Hepatocyte (in vitro differentiated cells): ENCODE results near the gene RELB. TPM values are rescaled to one million over a fixed set of nuclear protein-coding genes. Genes with fewer than 3 reads are reported as not detected.

Experiments
- DNase-seq: peaks from one replicate; pipeline ENCODE4 v3.0.0-alpha.2; 2016; ENCODE audit warnings: low spot score
- H2AFZ ChIP-seq: fragments of 200-600 bp; sonication (generic); 2 replicates; pipeline ENCODE4 v1.6.0; 2016; ENCODE audit warnings: antibody characterized with exemption, mild to moderate bottlenecking
- H3K27ac ChIP-seq: fragments of 200-600 bp; sonication (generic); 2 replicates; pipeline ENCODE4 v1.5.1; 2016; ENCODE audit warnings: mild to moderate bottlenecking
- H3K27me3 ChIP-seq: fragments of 200-600 bp; sonication (generic); 2 replicates; pipeline ENCODE4 v1.6.1; 2016
- H3K36me3 ChIP-seq: fragments of 200-600 bp; sonication (generic); replicated peaks from 2 replicates; pipeline ENCODE4 v1.5.1; 2016; ENCODE audit warnings: low read depth; ENCODE audit not compliant: insufficient read depth
- H3K4me1 ChIP-seq: fragments of 200-600 bp; sonication (generic); 2 replicates; pipeline ENCODE4 v1.5.1; 2016; ENCODE audit warnings: mild to moderate bottlenecking, moderate library complexity; ENCODE audit not compliant: insufficient read depth
- H3K4me2 ChIP-seq: fragments of 200-600 bp; sonication (generic); 2 replicates; pipeline ENCODE4 v1.6.0; 2016
- H3K4me3 ChIP-seq: fragments of 200-600 bp; sonication (generic); 2 replicates; pipeline ENCODE4 v1.5.1; 2016; ENCODE audit warnings: mild to moderate bottlenecking
- H3K79me2 ChIP-seq: fragments of 200-600 bp; sonication (generic); 2 replicates; pipeline ENCODE4 v1.6.0; 2017; ENCODE audit warnings: mild to moderate bottlenecking
- H3K9me2 ChIP-seq: fragments of 200-600 bp; sonication (generic); replicated peaks from 2 replicates; pipeline ENCODE4 v1.6.0; 2017; ENCODE audit warnings: mild to moderate bottlenecking; ENCODE audit not compliant: insufficient read depth
- H3K9me3 ChIP-seq: fragments of 200-600 bp; sonication (generic); 2 replicates; pipeline ENCODE4 v1.5.1; 2016; ENCODE audit warnings: low read depth, mild to moderate bottlenecking
- H4K20me1 ChIP-seq: fragments of 200-600 bp; sonication (generic); 2 replicates; pipeline ENCODE4 v1.6.0; 2016; ENCODE audit warnings: mild to moderate bottlenecking; ENCODE audit not compliant: insufficient read depth, poor library complexity, severe bottlenecking
- CTCF ChIP-seq: fragments of 200-600 bp; sonication (generic); IDR thresholded peaks from 2 replicates; pipeline ENCODE4 v1.5.1; 2016; ENCODE audit warnings: antibody characterized with exemption, mild to moderate bottlenecking; ENCODE audit not compliant: poor library complexity
- EZH2 ChIP-seq: fragments of 200-600 bp; sonication (generic); IDR thresholded peaks from 2 replicates; pipeline ENCODE4 v1.6.1; 2016; ENCODE audit warnings: antibody characterized with exemption, mild to moderate bottlenecking, borderline replicate concordance
- EZH2phosphoT487 ChIP-seq: fragments of 200-600 bp; sonication (generic); IDR thresholded peaks from one replicate; pipeline ENCODE4 v1.6.1; 2018; ENCODE audit warnings: antibody characterized with exemption, mild to moderate bottlenecking, low read depth, moderate library complexity; ENCODE audit not compliant: unreplicated experiment, severe bottlenecking
- WGBS: methylation state at CpG from one replicate; pipeline ENCODE4 v1.1.6; 2016; ENCODE audit warnings: low lambda C conversion rate; ENCODE audit errors: missing lambda C conversion rate; 5-methylcytosine and 5-hydroxymethylcytosine counted together
- polyA plus RNA-seq: library from polyadenylated mRNA; unstranded; fragments of >200 nt; fragmentation: Nextera tagmentation; extraction: Ambion mirVana; gene quantifications from 2 replicates; pipeline ENCODE4 v1.2.1, GENCODE V29; 2016
- total RNA-seq: library from RNA; depleted of rRNA; stranded (reverse); fragments of >200 nt; gene quantifications from 2 replicates; pipeline ENCODE4 v1.2.3, GENCODE V29; 2014

RELB gene
- total and polyA plus RNA-seq, 2 experiments from 2014 or later: 6.3 to 9.1 TPM

GRCh38 chr19:45058622-45059159, 57.4 kb downstream of the RELB start:
- Histone ChIP-seq H3K4me1 (no peaks in the 10 kb centered on the region), H2AFZ (no peak overlapping the region), H3K79me2 (peaks cover 8% of the 10 kb centered on the region), H4K20me1 (no peaks in the 10 kb centered on the region), H3K36me3 (no peaks in the 10 kb centered on the region), H3K9me2 (no peaks in the 10 kb centered on the region), H3K4me2 (no peak overlapping the region), H3K9me3 (no peaks in the 10 kb centered on the region), H3K4me3 (no peak overlapping the region), H3K27me3 (no peaks in the 10 kb centered on the region), H3K27ac (no peak overlapping the region)
- no peak for TF ChIP-seq EZH2
- no peak for TF ChIP-seq CTCF
- TF ChIP-seq EZH2phosphoT487: no peak
- no peak for DNase-seq
- 93% methylated on average over 13 of the region's 14 CpGs for WGBS

- 72% methylated on average over 16 of the region's 16 CpGs for WGBS
- Histone ChIP-seq H3K27me3 (no peaks in the 10 kb centered on the region), H3K4me2 (no peak overlapping the region), H3K9me2 (no peaks in the 10 kb centered on the region), H3K27ac (no peak overlapping the region), H4K20me1 (no peaks in the 10 kb centered on the region), H3K79me2 (peaks cover 2% of the 10 kb centered on the region), H3K4me1 (no peaks in the 10 kb centered on the region), H3K4me3 (no peak overlapping the region), H3K36me3 (no peaks in the 10 kb centered on the region), H3K9me3 (no peaks in the 10 kb centered on the region), H2AFZ (no peak overlapping the region)
- TF ChIP-seq CTCF (peak; percentile 71), EZH2phosphoT487 (no peak)
- peak; percentile 89 for DNase-seq
Observed at GRCh38 chr19:45059258-45059965, 58.1 kb downstream of the RELB start.

- H3K9me2 ChIP-seq: no peaks in the 10 kb centered on the region
- no peaks in the 10 kb centered on the region for H3K9me3 ChIP-seq
- WGBS: 100% methylated on average over 4 of the region's 4 CpGs
- no peaks in the 10 kb centered on the region for H3K27me3 ChIP-seq
- H3K79me2 ChIP-seq: no peaks in the 10 kb centered on the region
- no peak overlapping the region for H3K4me3 ChIP-seq
- DNase-seq: no peak
- H3K4me2 ChIP-seq: no peak overlapping the region
- TF ChIP-seq CTCF: no peak
- TF ChIP-seq EZH2: no peak
- TF ChIP-seq EZH2phosphoT487: no peak
- no peaks in the 10 kb centered on the region for H3K4me1 ChIP-seq
- H2AFZ ChIP-seq: no peak overlapping the region
- H4K20me1 ChIP-seq: no peaks in the 10 kb centered on the region
- no peaks in the 10 kb centered on the region for H3K36me3 ChIP-seq
- H3K27ac ChIP-seq: no peak overlapping the region
Observed at GRCh38 chr19:45061965-45062364, 60.7 kb downstream of the RELB start.
